ENCODE data around the gene TP53RK. TPM values are rescaled to one million over a fixed set of nuclear protein-coding genes. Genes with fewer than 3 reads are reported as not detected.

Gene TP53RK
- total RNA-seq, 1 donor from 2014 or later: 6.0 TPM

DNA sequence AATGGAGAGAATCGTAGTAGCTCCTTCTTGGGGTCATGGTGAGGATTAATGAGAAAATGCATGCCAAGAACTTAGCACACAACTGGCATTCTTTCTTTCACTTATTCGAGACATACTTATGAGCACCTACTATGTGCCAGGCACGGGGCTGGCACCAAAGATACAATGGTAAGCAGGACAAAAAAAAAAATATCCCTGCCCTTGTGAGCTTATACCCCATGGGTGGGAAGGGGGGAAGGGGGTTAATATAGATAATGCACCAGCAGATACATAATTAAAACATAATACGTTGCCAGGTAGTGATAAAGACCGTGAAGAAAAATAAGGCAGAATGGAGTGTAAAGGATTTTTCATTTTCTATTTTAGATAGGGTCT is 46.3 kb downstream of the TP53RK start:
- no peak for DNase-seq
- intact Hi-C loops (cut with micrococcal nuclease): no loop called here
- no peaks in the 10 kb centered on the region for H3K9me3 ChIP-seq (replicated peaks)
- peaks cover 4% of the 10 kb centered on the region for H3K4me1 ChIP-seq
- H3K27ac ChIP-seq (replicated peaks): no peak overlapping the region
- TF ChIP-seq, protein P1, sequence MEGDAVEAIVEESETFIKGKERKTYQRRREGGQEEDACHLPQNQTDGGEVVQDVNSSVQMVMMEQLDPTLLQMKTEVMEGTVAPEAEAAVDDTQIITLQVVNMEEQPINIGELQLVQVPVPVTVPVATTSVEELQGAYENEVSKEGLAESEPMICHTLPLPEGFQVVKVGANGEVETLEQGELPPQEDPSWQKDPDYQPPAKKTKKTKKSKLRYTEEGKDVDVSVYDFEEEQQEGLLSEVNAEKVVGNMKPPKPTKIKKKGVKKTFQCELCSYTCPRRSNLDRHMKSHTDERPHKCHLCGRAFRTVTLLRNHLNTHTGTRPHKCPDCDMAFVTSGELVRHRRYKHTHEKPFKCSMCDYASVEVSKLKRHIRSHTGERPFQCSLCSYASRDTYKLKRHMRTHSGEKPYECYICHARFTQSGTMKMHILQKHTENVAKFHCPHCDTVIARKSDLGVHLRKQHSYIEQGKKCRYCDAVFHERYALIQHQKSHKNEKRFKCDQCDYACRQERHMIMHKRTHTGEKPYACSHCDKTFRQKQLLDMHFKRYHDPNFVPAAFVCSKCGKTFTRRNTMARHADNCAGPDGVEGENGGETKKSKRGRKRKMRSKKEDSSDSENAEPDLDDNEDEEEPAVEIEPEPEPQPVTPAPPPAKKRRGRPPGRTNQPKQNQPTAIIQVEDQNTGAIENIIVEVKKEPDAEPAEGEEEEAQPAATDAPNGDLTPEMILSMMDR (IDR thresholded peaks at IDR 0.05; ENCODE audit: borderline replicate concordance): no peak
- H3K36me3 ChIP-seq: no peaks in the 10 kb centered on the region
- no peak overlapping the region for H3K4me3 ChIP-seq
- peaks cover 27% of the 10 kb centered on the region for H3K27me3 ChIP-seq (ENCODE audit: low read depth)

DNA sequence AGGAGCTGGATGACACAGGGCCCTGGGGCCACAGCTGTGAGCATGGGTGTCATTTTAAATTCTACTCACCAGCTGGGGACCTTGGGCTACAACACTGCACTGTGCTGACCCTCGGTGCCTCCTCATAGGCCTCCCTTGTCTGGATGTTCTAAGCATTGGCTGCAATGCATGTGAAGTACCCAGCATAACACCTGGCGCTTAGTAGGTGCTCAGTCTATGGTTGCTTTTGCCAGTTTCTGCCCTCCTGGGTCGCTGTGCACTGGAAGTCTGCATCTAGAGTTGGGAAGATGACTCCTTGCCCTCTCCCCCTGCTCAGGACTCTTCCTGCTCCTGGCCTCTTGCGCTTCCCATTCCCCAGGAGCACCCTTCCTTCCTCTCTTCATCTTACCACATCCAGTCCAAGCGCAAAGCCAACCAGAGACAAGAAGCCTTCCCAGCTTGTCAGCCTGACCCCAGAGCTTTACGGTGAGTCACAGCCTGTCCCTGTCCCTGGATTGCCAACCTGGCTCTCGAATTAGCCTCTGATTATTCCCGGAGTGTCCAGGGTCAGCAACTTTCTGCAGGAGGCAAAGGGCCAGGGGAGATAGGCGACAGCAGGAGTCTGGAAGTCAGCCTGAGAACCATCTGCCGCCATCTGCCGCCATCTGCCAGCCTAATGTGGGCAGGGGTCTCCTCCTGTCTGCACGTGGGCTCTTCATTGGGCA is 46.8 kb downstream of the TP53RK start:
- TF ChIP-seq, protein P1 (IDR thresholded peaks at IDR 0.05; ENCODE audit: borderline replicate concordance): no peak
- no peak overlapping the region for H3K27ac ChIP-seq (replicated peaks)
- H3K36me3 ChIP-seq: no peaks in the 10 kb centered on the region
- H3K27me3 ChIP-seq (ENCODE audit: low read depth): peaks cover 32% of the 10 kb centered on the region
- no peak overlapping the region for H3K4me3 ChIP-seq
- peaks cover 4% of the 10 kb centered on the region for H3K4me1 ChIP-seq
- DNase-seq: no peak
- intact Hi-C loops (cut with micrococcal nuclease): no loop called here
- no peaks in the 10 kb centered on the region for H3K9me3 ChIP-seq (replicated peaks)

DNA sequence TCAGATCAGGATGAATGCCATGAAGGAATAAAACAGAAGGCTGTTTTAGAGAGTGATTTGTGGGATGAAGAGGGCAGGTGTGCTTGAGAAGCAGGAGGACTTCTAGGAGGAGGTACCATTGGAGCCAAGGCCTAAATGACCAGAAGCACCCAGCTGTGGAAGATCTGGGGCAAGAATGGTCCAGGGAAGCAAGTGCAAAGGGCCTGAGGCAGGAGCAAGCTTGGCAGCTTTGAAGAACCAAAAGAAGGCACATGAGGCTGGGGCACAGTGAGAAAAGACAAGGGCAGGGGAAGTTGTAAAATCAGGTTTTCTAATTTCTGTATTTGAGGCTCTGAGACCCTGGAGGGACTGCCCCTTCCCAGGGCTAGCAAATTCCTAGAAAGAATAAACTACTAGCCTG is 47.8 kb downstream of the TP53RK start:
- peaks cover 37% of the 10 kb centered on the region for H3K27me3 ChIP-seq (ENCODE audit: low read depth)
- H3K36me3 ChIP-seq: no peaks in the 10 kb centered on the region
- H3K9me3 ChIP-seq (replicated peaks): no peaks in the 10 kb centered on the region
- H3K27ac ChIP-seq (replicated peaks): no peak overlapping the region
- TF ChIP-seq, protein P1 (IDR thresholded peaks at IDR 0.05; ENCODE audit: borderline replicate concordance): no peak
- intact Hi-C loops (cut with micrococcal nuclease): no loop called here
- H3K4me3 ChIP-seq: no peak overlapping the region
- no peak for DNase-seq
- H3K4me1 ChIP-seq: no peaks in the 10 kb centered on the region

DNA sequence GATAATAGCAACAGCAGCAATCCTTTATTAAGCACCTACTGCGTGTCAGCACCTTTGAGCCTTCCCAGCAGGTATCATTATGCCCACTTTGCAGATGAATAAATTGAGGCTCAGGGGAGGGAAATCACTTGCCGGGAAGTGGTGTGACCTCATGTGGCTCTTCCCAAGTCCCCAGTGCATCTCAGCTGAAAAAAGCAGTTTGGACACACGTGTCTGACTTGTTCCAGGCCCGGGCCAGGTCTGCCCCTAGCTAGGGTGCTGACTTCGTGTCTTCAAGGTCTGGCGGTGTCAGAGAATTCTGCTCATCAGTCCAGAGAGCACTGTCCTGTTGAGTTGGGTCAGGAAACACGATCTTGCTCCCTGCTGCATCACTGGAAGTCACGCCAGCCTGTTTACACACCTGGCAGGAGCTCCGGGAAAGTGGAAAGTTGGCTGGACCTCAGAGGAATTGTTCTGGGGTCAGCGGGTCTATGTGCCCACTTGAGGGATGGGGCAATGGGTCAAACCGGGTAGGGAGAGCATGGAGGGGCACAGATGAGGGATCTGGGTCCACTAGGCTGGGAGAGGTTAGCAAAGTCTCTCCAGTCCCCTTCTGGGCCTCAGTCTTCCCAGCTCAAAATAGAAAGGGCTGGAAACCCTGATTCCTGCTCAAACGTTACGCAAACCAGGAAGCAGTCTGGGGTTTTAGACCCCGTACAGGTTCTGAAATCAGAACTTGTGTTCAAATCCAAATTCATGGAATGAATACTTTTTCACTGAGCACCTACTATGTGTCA is 48.5 kb downstream of the TP53RK start:
- Histone ChIP-seq H3K27ac (replicated peaks) (no peak overlapping the region), H3K4me1 (no peaks in the 10 kb centered on the region), H3K36me3 (no peaks in the 10 kb centered on the region), H3K9me3 (replicated peaks) (no peaks in the 10 kb centered on the region), H3K27me3 (ENCODE audit: low read depth) (peaks cover 41% of the 10 kb centered on the region), H3K4me3 (no peak overlapping the region)
- TF ChIP-seq, protein P1 (IDR thresholded peaks at IDR 0.05; ENCODE audit: borderline replicate concordance): no peak
- no peak for DNase-seq
- intact Hi-C loops (cut with micrococcal nuclease): no loop called here

DNA sequence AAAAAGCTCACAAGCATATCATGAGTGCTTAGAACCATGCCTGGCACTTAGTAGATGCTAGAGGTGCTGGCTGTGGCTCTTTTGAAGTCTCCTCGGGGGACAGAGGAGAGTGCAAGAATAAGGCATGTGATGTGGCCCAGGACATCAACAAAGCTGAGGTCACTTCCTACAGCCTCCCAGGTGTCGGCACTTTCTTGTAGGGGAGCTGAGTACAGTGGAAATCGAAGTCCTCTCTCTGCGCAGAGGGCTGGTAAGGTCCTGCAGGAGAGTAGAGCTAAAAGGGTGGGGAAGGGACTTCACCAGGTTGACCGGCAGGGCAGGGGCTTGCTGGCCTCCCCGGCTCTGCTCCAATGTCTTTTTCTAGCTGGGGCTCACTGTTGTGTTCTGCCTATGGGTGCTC is 49.2 kb downstream of the TP53RK start:
- TF ChIP-seq, protein P1 (IDR thresholded peaks at IDR 0.05; ENCODE audit: borderline replicate concordance): no peak
- no peak overlapping the region for H3K27ac ChIP-seq (replicated peaks)
- H3K4me1 ChIP-seq: no peaks in the 10 kb centered on the region
- DNase-seq: no peak
- peaks cover 46% of the 10 kb centered on the region for H3K27me3 ChIP-seq (ENCODE audit: low read depth)
- H3K4me3 ChIP-seq: no peak overlapping the region
- intact Hi-C loops (cut with micrococcal nuclease): no loop called here
- H3K36me3 ChIP-seq: no peaks in the 10 kb centered on the region
- no peaks in the 10 kb centered on the region for H3K9me3 ChIP-seq (replicated peaks)

All from left ventricle myocardium inferior (tissue), 1 donor.